H9 (cell line): ENCODE data around the gene CCDC148. TPM values are rescaled to one million over a fixed set of nuclear protein-coding genes. Genes with fewer than 3 reads are reported as not detected.

Experiments used
- DNase-seq: peaks from one replicate; pipeline ENCODE4 v3.0.0-alpha.2; 2017
- H2AFZ ChIP-seq: one replicate; pipeline ENCODE4 v1.6.1; 2013; ENCODE audit warnings: mild to moderate bottlenecking, low read length, control low read depth, moderate library complexity
- H2AK5ac ChIP-seq: 2 replicates; pipeline ENCODE4 v1.6.1; 2013; ENCODE audit warnings: low read length, control low read depth, mixed read lengths; ENCODE audit not compliant: insufficient read length
- H2BK120ac ChIP-seq: one replicate; pipeline ENCODE4 v1.6.1; 2013; ENCODE audit warnings: low read depth, mild to moderate bottlenecking, low read length, control low read depth, inconsistent platforms; ENCODE audit not compliant: poor library complexity, severe bottlenecking
- H2BK12ac ChIP-seq: 2 replicates; pipeline ENCODE4 v1.6.1; 2013; ENCODE audit warnings: low read length, control low read depth, mixed read lengths, low read depth; ENCODE audit not compliant: insufficient read length
- H2BK15ac ChIP-seq: 2 replicates; pipeline ENCODE4 v1.6.1; 2013; ENCODE audit warnings: low read depth, low read length, control low read depth
- H2BK20ac ChIP-seq: one replicate; pipeline ENCODE4 v1.6.1; 2013; ENCODE audit warnings: low read depth, mild to moderate bottlenecking, low read length, control low read depth, inconsistent platforms; ENCODE audit not compliant: poor library complexity, severe bottlenecking
- H2BK5ac ChIP-seq: 2 replicates; pipeline ENCODE4 v1.6.1; 2013; ENCODE audit warnings: low read length, control low read depth, mixed read lengths; ENCODE audit not compliant: insufficient read length
- H3K14ac ChIP-seq: 2 replicates; pipeline ENCODE4 v1.6.1; 2013; ENCODE audit warnings: low read length, control low read depth; ENCODE audit not compliant: insufficient read depth
- H3K18ac ChIP-seq: 2 replicates; pipeline ENCODE4 v1.6.1; 2013; ENCODE audit warnings: low read depth, mild to moderate bottlenecking, mixed read lengths, low read length, control low read depth; ENCODE audit not compliant: insufficient read length
- H3K23ac ChIP-seq: 2 replicates; pipeline ENCODE4 v1.6.1; 2013; ENCODE audit warnings: low read length, control low read depth, mixed read lengths, low read depth; ENCODE audit not compliant: insufficient read length
- H3K23me2 ChIP-seq: 2 replicates; pipeline ENCODE4 v1.6.1; 2013; ENCODE audit warnings: low read depth, mild to moderate bottlenecking, mixed read lengths, low read length, control low read depth; ENCODE audit not compliant: insufficient read length, poor library complexity, severe bottlenecking
- H3K27ac ChIP-seq: 2 replicates; pipeline ENCODE4 v1.5.1; 2013; ENCODE audit warnings: low read length, control low read depth, mixed read lengths, low read depth; ENCODE audit not compliant: insufficient read length
- H3K27me3 ChIP-seq: 2 replicates; pipeline ENCODE4 v1.6.1; 2013; ENCODE audit warnings: low read length, control low read depth, inconsistent platforms; ENCODE audit not compliant: insufficient read depth
- H3K4ac ChIP-seq: 2 replicates; pipeline ENCODE4 v1.6.1; 2013; ENCODE audit warnings: low read depth, mild to moderate bottlenecking, control low read depth, inconsistent platforms, low read length, moderate library complexity
- H3K4me1 ChIP-seq: 2 replicates; pipeline ENCODE4 v1.6.1; 2013; ENCODE audit warnings: low read length, control low read depth, inconsistent platforms; ENCODE audit not compliant: insufficient read depth
- H3K4me2 ChIP-seq: 2 replicates; pipeline ENCODE4 v1.6.1; 2013; ENCODE audit warnings: low read length, control low read depth, mixed read lengths; ENCODE audit not compliant: insufficient read length, insufficient read depth
- H3K56ac ChIP-seq: 2 replicates; pipeline ENCODE4 v1.6.1; 2013; ENCODE audit warnings: low read depth, mild to moderate bottlenecking, mixed read lengths, low read length, control low read depth; ENCODE audit not compliant: insufficient read length
- H3K79me1 ChIP-seq: 2 replicates; pipeline ENCODE4 v1.6.1; 2013; ENCODE audit warnings: low read depth, mild to moderate bottlenecking, moderate library complexity, low read length, control low read depth, inconsistent platforms; ENCODE audit not compliant: insufficient read depth, poor library complexity, severe bottlenecking
- H3K79me2 ChIP-seq: 2 replicates; pipeline ENCODE4 v1.6.1; 2013; ENCODE audit warnings: low read length, control low read depth, inconsistent platforms; ENCODE audit not compliant: insufficient read depth
- H3K9ac ChIP-seq: 2 replicates; pipeline ENCODE4 v1.6.1; 2013; ENCODE audit warnings: low read length, control low read depth, mixed read lengths; ENCODE audit not compliant: insufficient read length; ENCODE audit errors: extremely low read depth
- H3K9me3 ChIP-seq: one replicate; pipeline ENCODE4 v1.6.1; 2013; ENCODE audit warnings: low read depth, low read length, inconsistent platforms; ENCODE audit not compliant: control insufficient read depth
- H3T11ph ChIP-seq: one replicate; pipeline ENCODE4 v1.6.1; 2013; ENCODE audit warnings: mild to moderate bottlenecking, low read length, control low read depth, inconsistent platforms
- H4K20me1 ChIP-seq: one replicate; pipeline ENCODE4 v1.6.1; 2013; ENCODE audit not compliant: control insufficient read depth, insufficient read length, insufficient read depth
- H4K5ac ChIP-seq: 2 replicates; pipeline ENCODE4 v1.6.1; 2013; ENCODE audit warnings: low read depth, mild to moderate bottlenecking, mixed read lengths, low read length, control low read depth; ENCODE audit not compliant: insufficient read length
- H4K8ac ChIP-seq: replicated peaks from 2 replicates; pipeline ENCODE4 v1.6.1; 2013; ENCODE audit warnings: low read length, control low read depth, mixed read lengths, low read depth; ENCODE audit not compliant: insufficient read length
- H4K91ac ChIP-seq: 2 replicates; pipeline ENCODE4 v1.6.1; 2013; ENCODE audit warnings: low read depth, mild to moderate bottlenecking, moderate library complexity, mixed read lengths, low read length, control low read depth; ENCODE audit not compliant: insufficient read length
- H3K27ac Mint-ChIP-seq, 3 experiments: 2 replicates in 2 of 3; 3 replicates in 1 of 3; pipeline ENCODE4 v1.8.0; 2020 to 2021; ENCODE audit warnings: mixed read lengths in 3 of 3, mild to moderate bottlenecking in 1 of 3, moderate library complexity in 1 of 3
- H3K27me3 Mint-ChIP-seq: 2 replicates; pipeline ENCODE4 v1.8.0; 2021; ENCODE audit warnings: low read depth, mild to moderate bottlenecking, moderate library complexity, mixed read lengths
- H3K36me3 Mint-ChIP-seq, 3 experiments: 2 replicates in 2 of 3; 3 replicates in 1 of 3; pipeline ENCODE4 v1.8.0; 2020 to 2021; ENCODE audit warnings: low read depth in 3 of 3, mixed read lengths in 3 of 3; ENCODE audit not compliant: insufficient read depth in 1 of 3
- H3K4me1 Mint-ChIP-seq, 2 experiments: 2 replicates each; pipeline ENCODE4 v1.8.0; 2020; ENCODE audit warnings: mixed read lengths in 2 of 2
- H3K4me3 Mint-ChIP-seq, 2 experiments: 2 replicates in 1 of 2; 3 replicates in 1 of 2; pipeline ENCODE4 v1.8.0; 2020 to 2021; ENCODE audit warnings: mild to moderate bottlenecking in 2 of 2, mixed read lengths in 2 of 2, moderate library complexity in 1 of 2
- H3K9me3 Mint-ChIP-seq, 2 experiments: 2 replicates in 1 of 2; 3 replicates in 1 of 2; pipeline ENCODE4 v1.8.0; 2020; ENCODE audit warnings: mild to moderate bottlenecking in 2 of 2, mixed read lengths in 2 of 2, moderate library complexity in 1 of 2
- WGBS: extraction: QIAGEN DNeasy Blood & Tissue Kit; methylation state at CpG from one replicate; pipeline ENCODE4 v1.1.7; 2013; ENCODE audit warnings: missing lambda C conversion rate, low lambda C conversion rate, mixed read lengths; ENCODE audit not compliant: insufficient read length; ENCODE audit errors: extremely low coverage; 5-methylcytosine and 5-hydroxymethylcytosine counted together
- total RNA-seq: library from RNA; stranded (reverse); gene quantifications from 2 replicates; pipeline ENCODE4 v1.2.1, GENCODE V29; 2021
- TF ChIP-seq, protein P1 (sequence below): fragments of 200-600 bp; sonication (generic); conservative IDR thresholded peaks from 3 replicates; pipeline ENCODE4 v1.8.0; 2021; ENCODE audit warnings: antibody characterized with exemption, mild to moderate bottlenecking

The CCDC148 gene
- total RNA-seq, 1 experiment from 2014 or later = 1.5 TPM

DNA sequence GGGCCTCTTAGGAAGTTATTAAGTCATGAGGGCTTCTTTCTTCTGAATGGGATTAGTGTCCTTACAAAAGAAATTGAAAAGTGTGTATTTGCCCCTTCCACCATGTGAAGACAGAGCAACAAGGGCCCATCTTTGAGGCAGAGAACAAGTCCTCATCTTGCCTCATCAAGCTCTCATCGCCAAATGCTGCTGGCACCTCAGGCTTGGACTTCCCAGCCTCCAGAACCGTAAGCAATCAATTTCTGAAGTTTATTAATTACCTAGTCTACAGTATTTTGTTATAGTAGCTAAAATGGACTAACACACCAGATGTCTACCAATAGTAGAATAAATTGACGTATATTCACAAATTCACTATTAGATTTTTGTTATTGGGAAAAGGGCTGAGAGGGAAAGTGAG lies 74.6 kb downstream of the CCDC148 start:
- TF ChIP-seq, protein P1, sequence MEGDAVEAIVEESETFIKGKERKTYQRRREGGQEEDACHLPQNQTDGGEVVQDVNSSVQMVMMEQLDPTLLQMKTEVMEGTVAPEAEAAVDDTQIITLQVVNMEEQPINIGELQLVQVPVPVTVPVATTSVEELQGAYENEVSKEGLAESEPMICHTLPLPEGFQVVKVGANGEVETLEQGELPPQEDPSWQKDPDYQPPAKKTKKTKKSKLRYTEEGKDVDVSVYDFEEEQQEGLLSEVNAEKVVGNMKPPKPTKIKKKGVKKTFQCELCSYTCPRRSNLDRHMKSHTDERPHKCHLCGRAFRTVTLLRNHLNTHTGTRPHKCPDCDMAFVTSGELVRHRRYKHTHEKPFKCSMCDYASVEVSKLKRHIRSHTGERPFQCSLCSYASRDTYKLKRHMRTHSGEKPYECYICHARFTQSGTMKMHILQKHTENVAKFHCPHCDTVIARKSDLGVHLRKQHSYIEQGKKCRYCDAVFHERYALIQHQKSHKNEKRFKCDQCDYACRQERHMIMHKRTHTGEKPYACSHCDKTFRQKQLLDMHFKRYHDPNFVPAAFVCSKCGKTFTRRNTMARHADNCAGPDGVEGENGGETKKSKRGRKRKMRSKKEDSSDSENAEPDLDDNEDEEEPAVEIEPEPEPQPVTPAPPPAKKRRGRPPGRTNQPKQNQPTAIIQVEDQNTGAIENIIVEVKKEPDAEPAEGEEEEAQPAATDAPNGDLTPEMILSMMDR = no peak
- Histone ChIP-seq H3K4me2 (no peak overlapping the region), H3K23ac (no peak overlapping the region), H3K4me1 (no peaks in the 10 kb centered on the region), H3T11ph (no peak overlapping the region), H2AK5ac (no peak overlapping the region), H4K8ac (no peak overlapping the region), H4K91ac (no peak overlapping the region), H2BK12ac (no peak overlapping the region), H3K27me3 (no peaks in the 10 kb centered on the region), H3K56ac (no peak overlapping the region), H3K79me1 (no peaks in the 10 kb centered on the region), H2AFZ (no peak overlapping the region), H2BK5ac (no peak overlapping the region), H4K20me1 (no peaks in the 10 kb centered on the region), H3K14ac (no peak overlapping the region), H3K9ac (no peak overlapping the region), H2BK20ac (no peak overlapping the region), H3K9me3 (no peaks in the 10 kb centered on the region), H3K18ac (no peak overlapping the region), H3K27ac (no peak overlapping the region), H3K4ac (no peak overlapping the region), H2BK15ac (no peak overlapping the region), H2BK120ac (no peak overlapping the region), H4K5ac (no peak overlapping the region), H3K23me2 (no peaks in the 10 kb centered on the region), H3K79me2 (0 out of 2 replicates have a peak, but pooled peaks cover 2% of the 10 kb centered on the region)
- Mint-ChIP-seq H3K4me1 (no peaks in the 10 kb centered on the region), H3K9me3 (peaks cover 6 to 7% of the 10 kb centered on the region in 2 experiments), H3K27me3 (no peaks in the 10 kb centered on the region), H3K4me3 (no peak overlapping the region), H3K27ac (no peak overlapping the region), H3K36me3 (peaks cover 0 to 5% (median 0%) of the 10 kb centered on the region in 3 experiments; a peak in 2 of 7 replicates)
- no CpG with 5 or more reads among the region's 3 CpGs for WGBS
- DNase-seq = no peak
